Hematopoietic multipotent progenitor cell treated with erythropoietin and hydrocortisone succinate and interleukin-3 and kit ligand, for 8 days (in vitro differentiated cells): ENCODE results near the gene LRP1B.

Source experiments
- DNase-seq: peaks from one replicate; pipeline ENCODE4 v3.0.0-alpha.2; 2015

LRP1B gene

DNA sequence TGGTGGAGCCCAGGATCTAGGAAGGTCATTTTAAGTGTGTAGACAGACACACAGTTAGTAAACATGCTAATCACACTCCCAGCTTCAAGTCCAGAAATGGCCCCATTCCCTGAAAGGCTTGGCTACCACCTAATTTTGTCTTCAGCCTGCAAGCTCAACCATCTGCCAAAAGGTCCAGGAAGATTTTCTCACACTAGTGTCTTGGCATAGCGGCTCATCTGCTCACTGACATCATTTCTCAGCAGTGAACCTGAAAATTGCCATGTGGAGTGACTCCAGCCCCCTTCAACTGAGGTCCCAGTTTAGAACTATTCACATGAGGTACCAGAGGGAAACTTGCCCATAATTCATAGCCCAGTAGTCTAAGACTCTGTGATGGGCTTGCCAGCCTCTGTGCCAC lies 748.9 kb downstream of the LRP1B start:
- no peak for DNase-seq

DNA sequence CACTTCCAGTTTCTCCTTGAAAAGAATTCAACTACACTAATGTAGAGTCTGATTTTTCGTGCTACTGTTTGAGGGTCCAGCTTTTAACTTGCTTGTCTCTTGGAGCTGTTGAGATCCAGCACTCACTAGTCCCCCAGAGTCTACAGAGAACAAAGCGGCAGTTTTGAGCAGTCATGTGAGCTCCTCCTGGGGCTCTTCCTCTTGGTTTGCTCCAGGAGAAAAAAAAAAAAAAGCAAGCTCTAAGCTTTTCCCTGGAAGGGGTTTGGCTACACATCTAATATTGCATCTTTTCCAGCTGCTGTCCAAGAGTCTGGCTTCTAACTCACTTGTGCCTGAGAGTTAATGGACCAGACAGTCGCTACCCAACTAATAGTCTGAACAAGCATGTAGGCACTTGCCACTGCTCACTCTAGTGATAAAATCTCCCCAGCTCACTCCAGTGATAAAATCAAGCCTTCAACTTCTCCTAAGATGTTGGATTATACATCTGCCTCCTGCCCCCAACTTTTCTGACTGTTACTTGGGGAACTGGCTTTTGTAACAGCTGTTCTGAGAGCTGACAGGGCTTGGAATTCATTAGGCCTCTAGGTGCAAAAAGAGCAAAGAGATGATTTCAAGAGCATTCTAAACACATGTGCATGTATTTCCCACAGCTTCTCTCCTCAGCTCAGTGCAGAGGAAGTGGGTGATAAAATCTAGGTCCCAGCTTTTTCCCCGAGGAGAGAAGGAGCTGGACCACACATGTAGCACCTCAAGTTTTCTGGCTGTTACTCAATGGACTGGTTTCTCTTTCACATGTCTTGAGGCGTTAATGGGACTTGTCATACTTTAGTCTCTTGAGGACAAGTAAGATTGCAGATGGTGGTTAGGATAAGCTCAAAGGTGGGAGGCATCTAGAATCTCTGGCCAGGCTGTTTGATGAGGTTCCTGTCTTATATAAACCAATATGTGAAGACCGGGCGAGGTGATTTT lies 750.5 kb downstream of the LRP1B start:
- DNase-seq = no peak

DNA sequence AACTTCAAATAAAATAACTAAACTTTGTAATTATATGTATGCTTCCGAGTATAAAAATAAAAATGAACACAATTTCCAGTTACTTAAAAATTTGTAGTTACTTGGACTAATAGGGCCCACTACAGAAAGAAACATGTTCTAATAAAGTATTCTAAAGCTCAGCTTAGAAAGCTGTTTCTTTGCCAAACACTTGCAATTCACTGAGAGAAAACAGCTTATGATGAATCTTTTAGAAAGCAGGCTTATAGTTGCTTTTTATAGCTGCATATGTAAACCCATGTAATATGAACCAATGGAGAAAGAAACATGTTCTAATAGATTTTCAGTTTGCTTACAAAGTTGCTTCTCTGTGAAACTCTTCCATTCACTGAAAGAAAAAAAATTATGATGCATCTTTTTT lies 766.0 kb downstream of the LRP1B start:
- no peak for DNase-seq

DNA sequence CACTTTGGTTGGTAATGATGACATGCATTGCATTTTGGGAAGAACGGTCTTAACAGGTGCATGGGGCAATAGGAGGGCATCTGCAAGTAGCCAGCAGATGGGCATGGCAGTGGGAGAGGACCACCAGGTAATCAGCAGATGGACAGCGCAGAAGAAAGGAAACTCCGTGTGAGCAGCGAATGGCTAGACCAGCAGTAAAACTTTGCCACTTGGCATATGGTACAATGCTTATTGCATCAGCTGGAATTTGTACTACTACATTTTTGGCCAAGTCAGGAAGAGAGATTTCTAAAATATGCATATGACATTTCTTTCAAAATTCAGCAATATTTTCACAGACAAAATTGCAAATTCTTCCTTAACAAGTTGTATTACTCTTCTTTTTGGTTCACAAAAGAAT lies 768.5 kb downstream of the LRP1B start:
- DNase-seq = no peak

DNA sequence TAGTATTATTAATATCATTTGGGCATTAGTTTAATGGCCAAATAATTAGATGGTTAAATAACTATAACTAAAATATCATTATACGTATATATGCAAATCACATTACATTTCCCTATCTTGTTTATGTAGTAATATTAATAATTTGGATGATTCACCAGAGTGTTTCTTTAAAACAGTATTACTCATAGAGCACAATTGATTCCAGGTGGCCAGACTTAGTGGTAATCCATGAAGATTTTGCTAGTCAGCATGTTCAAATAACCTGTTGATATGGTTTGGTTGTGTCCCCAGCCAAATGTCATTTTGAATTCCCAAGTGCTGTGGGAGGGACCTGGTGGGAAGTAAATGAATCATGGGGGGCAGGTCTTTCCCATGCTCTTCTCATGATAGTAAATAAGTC lies 782.3 kb downstream of the LRP1B start:
- DNase-seq = no peak

DNA sequence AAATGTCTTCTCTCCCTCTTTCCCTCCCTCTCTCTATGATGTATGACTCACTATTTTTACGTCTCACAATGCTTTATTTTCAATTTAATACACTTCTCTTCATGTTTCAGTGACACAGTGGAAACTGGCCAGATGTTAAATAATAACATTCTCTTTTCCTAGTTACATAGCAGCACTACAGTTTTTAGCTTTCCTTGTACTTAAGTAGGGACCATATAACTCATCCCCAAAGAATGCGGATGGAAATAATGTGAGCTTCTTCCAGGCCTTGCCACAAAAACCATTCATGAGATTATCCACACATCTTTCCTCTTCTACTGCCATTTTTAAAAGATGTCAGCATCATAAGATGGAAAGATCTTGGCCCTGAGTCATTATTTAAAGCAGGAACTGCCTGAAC lies 789.4 kb downstream of the LRP1B start:
- no peak for DNase-seq

DNA sequence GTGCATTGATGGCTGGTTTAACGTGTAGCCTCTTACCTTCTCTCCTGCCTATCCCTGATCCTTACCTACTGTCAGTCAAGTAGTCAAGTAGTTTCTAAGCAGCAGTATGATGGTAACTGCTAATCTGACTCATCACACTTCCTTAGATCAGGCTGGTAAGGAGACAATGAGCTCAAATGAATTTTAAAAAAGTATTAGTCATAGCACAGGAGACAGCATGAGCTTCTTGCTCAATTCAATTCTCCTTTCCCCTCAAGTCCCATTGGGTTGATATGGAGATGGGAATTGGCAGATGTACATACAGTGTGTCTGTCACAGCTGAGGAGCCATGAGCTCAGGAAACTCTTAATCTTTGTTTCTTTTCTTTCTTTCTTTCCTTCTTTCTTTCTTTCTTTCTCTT lies 799.7 kb downstream of the LRP1B start:
- DNase-seq = no peak

DNA sequence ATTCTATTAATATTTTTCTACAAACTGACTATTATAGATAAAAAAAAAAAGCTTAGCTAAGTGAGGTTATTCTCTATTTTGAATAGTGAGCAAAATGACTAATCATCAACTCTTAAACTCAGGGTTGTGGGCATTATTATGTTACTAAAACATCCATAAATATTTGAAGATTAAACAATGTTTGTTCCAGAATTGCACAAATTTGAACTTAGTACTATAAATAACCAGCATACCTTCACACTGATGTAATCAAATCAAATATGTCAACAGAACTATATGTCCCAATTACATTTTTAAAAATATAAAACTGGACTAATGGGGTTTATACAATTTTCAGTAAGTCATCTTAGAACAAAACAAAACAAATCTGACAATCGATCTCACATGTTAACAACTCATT lies 800.9 kb downstream of the LRP1B start:
- DNase-seq = no peak

DNA sequence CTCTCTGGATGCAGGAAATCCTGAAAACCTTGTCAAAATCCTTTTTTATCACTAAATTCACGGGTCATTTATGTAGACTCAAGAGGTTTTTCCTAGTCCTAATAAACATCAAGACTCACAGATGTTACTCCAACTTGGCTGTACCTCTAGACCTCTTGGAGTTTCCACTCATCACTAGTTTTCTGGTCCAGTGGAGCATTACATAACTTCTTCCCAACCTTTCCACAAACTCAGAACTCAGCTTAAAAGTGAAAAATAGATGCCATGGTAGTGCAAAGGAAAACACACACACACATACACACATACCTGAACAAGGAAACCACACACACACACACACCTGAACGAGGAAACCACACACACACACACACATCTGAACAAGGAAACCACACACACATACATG lies 807.2 kb downstream of the LRP1B start:
- DNase-seq = no peak

DNA sequence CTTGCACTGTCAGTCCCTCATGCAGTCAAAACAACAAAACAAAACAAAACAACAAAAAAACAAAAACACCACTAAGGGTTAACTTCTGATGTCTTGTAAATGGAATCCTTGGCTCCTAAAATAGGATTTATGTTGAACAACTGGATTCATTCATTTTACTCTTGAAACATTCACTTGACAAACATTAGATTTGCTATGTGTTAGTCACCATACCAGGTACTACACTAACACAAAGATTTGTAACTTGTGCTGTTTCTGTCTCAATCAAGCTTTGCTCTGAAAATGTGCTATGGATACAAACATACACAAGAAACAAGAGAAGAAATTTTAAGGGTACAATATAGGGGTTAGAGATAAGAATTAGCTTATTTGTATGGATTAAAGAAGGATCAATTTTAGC lies 812.8 kb downstream of the LRP1B start:
- no peak for DNase-seq

DNA sequence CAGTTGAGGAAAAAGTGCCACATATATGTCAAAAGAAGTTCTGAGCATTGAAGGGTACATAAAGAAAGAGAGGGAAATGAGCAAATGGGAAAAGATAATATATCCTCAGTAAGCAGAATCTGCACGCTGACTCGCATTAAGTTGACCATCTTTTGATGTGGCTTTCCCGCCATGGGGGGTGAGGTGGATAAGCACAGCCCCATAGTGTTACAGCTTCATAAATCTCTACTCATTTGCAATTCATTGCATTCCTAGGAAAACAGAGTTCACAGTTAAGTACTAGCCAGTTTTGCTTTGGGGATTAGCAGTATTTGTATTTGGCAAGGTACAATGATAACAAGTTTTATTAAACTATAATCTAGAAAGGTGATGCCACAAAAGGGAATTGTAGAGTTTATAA lies 814.2 kb downstream of the LRP1B start:
- DNase-seq = no peak

DNA sequence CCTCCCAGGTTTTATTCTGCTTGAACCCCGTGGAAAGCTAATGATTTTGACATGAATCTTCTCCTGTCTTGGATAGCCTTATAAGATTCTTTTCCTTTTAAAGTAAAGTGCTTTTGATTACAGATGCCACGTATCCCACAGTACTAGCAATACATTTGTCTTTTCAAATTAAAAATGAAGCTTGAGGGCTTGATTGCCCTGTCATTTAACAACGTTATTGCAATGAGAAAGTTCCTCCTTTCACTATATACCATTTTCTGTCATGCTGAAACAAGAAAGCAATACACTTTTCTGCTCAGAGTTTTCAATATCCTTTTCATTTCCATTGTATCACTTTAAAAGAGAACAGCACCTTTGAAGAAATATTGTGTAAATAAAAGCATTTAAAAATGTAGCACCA lies 814.7 kb downstream of the LRP1B start:
- DNase-seq = no peak

DNA sequence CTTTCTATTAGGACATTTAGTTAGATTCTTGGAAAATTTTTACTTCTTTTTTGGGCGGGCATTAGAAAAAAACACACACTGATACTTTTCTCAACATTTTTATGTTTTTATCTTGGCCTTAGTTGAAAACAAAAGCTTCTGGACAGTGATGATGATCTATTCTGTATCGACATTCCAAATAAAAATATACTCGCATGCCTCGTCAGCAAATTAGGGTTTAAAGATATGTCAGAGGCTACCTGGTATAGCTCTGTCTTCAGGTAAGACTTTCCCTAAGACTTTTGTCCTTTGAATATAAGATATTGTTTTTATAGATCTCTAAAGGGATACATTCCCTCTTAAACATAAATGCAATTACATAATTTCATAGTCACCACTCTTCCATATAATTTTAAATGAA lies 816.8 kb downstream of the LRP1B start:
- DNase-seq = no peak

DNA sequence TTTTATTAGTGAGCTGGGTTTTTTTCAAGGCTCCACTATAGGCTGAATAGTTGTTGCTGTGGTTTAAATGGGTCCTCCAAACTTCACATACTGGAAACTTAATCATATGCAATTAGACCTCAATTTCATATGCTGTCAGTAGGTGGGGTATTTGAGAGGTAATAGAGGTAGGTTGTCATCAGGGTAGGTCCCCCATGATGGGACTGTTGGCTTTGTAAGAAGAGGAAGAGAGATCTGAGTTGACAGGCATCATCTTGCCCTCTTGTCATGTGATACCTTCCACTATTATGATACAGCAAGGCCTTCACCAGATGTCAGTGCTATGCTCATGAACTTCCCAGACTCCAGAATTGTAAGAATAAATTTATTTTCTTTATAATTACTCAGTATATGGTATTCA lies 819.4 kb downstream of the LRP1B start:
- no peak for DNase-seq

DNA sequence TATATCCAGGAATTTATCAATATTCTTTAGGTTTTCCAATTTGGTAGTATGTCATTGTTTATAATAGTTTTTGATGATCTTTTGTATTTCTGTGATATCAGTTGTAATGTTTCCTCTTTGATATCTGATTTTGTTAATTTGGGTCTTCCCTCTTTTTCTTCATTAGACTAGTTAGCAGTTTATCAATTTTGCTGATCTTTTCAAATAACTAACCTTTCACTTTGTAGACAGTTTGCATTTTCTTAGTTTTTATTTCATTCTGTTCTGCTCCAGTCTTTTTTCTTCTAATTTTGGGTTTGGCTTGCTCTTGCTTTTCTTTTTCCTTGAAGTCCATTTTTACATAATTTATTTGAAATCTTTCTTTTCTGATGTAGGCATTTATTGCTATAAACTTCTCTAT lies 824.4 kb downstream of the LRP1B start:
- no peak for DNase-seq

DNA sequence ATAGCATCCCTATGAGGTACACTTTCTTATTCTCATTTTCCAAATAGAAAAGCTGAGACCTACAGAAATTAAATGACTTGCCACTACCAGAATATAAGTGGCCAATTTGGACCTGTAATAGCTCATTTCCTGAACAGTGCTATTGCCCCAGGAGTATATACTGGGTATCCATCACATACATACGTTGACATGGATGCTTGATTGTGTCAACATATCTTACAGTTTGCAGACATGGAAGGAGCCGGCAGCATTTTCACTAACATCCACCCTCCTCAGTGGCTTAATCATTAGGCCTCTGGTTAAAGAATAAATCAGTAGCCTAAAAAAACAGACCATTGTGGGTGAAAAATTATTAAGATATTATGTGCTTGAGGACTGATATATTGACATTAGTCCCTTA lies 829.3 kb downstream of the LRP1B start:
- no peak for DNase-seq

DNA sequence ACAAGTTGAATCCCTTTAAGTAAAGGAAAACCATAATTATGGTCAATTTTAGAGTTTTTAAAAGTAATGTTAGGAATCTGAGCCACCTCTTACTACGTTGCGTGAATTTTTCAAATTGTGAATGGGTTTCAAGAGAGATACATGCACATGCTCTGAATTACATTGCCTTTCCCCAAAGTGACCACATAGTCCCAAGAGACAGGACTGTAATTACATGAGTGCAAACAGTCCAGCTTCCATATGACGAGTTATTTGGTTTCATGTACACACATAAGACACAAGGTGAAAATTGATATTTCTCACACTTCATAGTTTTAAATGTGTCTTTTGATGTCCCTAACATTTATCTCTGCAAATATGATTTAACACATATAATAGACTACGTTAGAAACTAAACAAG lies 850.8 kb downstream of the LRP1B start:
- DNase-seq = no peak

DNA sequence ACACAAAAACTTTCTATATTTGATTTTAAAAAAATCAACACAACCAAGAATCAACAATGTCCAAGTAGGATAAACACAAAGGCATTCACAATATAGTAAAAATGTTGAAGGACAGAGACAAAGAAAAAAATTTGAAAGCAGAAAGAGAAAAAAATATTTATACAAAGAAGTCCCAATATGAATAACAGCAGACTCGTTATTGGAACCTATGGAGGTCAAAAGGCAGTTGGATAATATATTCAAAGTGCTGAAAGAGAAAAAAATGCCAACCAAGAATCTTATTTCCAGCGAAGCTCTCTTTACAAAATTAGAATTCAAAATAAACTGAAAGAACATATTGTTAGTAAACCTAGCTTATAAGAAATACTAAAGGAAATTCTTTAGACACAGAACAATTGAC lies 859.5 kb downstream of the LRP1B start:
- no peak for DNase-seq

DNA sequence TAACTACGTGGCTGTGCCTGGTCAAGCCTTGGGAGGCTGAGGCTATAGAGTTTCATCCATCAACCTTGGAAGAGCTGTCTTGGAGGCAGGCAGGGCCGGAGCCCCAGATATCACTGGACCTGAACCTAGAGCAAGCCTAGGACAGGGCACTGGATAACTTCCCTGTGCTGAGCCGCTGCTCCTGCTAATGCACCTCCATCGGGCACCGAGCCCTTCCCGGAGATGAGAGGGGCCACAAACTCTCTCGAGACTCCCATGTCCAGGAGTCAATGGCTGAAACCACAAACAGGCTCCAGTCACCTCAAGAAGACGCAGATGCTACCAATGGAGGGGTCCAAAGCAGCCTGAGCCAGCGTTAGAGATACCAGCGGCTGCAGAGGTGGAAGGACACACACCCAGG lies 866.0 kb downstream of the LRP1B start:
- no peak for DNase-seq

DNA sequence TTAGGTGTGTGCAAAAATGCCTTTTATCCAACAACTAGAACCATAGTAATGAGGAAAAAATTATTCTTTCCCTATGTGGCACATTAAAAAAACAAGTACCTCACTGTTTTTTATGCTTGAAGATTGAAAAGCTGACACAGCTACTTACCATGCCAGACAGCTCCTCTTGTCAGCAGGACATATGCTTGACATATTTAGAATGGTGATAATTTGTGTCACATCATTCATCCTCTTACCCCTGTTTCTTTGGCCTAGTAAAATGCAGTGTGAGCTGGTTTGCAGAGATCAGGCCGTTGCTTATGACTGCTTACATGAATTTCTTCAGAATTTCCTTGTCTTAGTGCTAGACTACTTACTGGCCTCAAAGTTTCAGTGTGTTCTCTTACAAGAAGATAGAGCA lies 869.9 kb downstream of the LRP1B start:
- DNase-seq = no peak

DNA sequence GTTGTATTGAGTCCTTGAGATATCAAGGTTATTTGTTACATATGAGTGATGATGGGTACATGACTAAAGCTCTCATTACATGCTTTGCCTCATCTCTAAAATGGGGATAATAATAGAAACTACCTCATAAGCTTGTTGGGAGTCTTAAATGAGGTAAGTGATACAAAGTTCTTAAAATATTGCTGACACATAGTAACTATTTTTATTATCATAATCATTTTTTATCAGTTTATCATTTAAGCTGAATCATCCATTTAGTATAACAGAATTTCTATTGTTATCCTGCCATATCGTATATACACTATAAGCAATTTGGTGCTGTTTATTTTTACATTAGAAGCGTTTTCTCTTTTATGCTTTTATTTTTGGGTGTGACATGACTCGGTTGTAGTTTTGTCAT lies 871.1 kb downstream of the LRP1B start:
- no peak for DNase-seq

DNA sequence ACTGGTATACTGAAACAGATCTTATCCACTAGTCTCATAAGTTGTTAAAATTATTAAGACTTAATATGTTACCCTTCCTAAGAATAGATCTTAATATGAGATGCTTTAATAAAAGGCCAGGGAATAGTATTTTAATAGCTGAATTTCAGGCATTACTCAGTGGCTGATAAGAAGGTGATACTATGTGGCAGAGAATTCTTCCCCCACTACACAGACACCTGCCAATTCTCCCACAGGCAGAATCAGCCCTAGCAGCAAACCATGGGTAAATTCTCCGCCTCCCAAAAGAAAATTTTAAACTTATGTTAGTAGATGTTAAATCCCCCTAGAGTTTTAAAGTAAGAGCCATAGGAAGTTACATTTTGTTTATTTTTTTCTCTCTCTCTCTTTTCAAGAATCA lies 888.8 kb downstream of the LRP1B start:
- DNase-seq = no peak

DNA sequence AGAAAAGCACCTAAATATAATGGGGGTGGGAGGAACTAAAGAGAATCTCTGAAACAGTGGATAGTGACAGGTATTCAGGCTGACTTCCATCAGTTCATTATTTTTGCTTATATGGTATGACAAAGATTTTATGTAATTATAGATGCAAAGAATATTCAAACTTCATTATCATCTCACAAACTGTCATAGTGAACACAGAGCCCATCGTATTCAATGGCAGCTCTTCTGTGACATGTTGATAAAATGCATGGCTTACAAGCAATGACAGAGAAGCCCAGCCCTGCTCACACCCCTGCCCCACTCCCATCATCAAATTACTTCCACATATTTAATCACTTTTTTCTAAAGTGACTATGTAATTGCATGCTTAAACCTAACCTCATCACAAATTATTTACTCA lies 904.3 kb downstream of the LRP1B start:
- no peak for DNase-seq

DNA sequence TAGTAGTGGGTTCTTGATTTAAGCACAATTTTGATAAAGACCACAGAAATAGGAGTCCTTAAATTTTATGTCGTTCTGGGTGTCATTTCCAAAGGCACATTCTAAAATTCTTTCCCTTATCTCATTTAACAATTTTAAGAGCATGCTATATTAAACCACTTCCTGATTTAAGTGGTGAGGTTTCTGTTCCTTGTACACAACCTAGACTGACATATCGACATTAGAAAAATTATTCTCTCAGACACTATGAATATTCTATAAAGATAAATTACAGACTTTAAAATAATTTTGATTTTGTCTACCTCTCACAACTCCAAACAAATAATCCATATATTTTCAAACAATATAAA lies 923.8 kb downstream of the LRP1B start:
- no peak for DNase-seq

DNA sequence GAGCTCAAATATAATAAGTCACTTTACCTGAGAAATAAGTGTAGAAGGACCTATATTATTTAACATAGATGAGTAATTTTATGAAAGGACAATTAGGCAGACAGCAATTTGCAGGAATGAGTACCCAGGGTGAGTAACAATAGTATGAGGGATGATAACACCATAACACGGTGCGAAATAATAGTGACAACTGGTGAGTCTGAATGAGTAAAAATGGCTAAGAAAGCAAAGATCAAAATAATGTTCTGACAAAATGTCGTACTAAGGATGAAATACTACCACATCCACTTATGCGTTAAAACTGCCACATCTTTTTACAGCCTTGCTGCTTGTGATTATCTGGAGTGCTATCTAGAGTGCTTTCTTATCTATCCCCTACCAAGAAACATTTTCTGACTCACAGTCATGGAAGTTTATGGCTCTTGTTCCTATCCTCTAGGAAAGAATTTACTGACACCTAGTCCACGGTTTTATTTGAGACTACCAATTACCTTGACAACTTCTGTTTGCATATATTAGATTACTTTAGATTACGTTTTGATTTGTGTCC lies 929.7 kb downstream of the LRP1B start:
- no peak for DNase-seq
